GM21367 (cell line): ENCODE measurements around the gene ARIH2.
"Not testable (repeated sequence)": the region's sequence is repeated elsewhere in the genome, so short reads cannot be mapped to it uniquely, and the experiment has no call there.

Source experiments
- ATAC-seq: cut with Tn5 transposase; IDR thresholded peaks from one replicate; pipeline ENCODE4 v1.9.1; 2021; ENCODE audit not compliant: unreplicated experiment

ARIH2 gene

DNA sequence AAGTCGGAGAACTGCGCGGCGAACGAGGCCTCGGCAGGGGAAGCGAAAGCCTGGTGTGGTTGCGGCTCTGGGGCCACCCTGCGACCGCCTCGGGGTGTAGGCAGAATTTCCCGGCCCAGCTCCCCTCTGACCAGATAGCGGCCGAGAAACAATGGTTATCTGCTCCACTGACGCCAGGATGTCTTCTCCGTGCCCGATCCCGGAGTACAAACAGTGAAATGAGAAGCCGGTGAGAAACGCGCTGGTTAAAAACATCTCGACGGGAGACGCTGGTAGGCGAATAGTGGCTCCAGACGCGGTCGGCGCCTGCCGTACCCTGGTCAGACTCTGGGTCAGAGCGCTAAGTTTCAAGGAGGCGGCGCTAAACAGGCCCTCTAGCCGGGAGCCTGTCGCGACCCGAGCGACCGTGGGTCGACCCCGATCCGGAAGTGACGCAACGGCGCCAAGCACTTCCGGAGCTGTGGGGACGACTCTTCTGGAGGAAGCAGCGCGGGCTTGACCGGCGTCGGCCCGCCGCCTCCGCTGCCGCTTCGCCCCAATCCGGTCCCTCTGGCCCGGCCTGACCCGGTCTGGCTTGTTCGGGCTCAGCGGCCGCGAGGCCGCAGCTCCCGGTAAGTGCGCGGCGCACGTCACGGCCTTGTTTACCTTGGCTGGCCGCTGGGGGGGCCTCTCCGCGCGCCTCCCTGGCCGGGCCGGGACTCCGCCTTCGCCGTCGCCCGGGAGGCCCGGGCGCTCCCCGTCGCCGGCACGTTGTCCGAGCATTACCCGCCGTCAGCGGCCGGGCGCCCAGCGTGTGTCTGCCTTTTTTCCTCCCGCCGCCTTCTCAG, at the start of gene ARIH2:
ARIH2 (plus strand) TSS at position 455 of the 827 bp plus-strand sequence. CDS start 8,717 bp downstream, outside the sequence.
- peak; percentile 71 for ATAC-seq

DNA sequence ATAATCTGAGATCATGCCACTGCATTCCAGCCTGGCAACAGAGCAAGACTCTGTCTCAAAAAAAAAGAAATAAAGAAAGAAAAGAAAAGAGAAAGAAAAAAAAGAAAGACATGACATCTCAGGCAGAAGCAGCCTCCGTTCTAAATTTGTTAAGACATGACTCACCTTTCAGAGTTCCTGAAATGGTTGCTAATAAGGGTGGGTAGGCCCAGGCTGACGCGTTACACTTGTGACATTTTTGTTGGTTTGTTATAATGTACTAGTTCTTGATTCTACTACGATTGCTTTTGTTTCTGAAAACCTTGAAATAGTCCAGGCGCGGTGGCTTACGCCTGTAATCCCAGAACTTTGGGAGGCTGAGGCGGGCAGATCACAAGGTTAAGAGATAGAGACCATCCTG, 41.0 kb upstream of the ARIH2 start:
- ATAC-seq = no peak

DNA sequence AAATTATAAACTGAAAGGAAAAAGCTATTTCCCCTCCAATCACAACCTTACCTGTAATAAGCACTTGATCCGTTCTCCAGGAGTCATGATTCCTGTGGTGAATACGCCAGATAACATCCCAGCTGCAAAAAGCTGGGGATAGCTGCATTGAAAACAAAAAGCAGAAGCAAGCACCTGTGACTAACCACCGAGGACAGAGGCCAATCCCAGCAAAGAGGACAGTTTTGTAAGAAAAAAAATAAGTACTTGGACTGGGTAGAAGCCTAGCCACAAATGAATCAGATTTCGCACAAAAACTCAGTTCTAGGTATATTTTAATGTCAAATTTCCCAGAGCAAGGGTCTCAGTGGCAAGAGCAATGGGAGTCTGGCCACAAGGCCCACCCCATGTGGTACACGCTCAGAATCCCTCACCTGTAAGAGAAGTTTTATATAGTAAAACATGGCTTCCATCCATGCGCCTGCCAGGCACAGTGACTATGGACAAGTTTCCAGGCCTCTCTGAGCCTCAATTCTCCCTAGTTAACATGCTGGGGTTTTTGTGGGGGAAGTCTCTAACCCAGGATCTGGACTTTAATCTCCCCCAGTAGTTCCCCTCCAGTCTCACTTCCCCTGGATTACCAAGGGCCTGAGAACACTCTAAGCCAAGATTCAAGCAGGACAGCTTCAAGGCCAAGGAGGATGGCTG, 39.2 kb upstream of the ARIH2 start:
- no peak for ATAC-seq

DNA sequence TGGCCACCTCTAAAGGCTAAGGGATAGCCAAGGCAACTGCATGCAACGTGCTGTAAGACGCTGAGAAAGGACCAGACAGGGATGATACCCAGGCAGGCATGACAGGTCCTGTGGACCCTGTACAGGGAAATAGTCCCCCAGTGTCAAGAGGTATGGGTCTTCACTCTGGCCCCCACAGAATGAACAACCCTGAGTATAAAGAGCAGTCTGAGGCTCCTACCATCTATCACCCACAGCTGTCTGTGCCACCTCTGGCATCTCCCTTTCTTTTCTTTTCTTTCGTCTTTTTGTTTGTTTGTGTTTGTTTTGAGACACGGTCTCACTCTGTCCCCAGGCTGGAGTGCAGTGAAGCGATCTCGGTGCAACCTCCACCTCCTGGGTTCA, 38.7 kb upstream of the ARIH2 start:
- ATAC-seq = no peak

DNA sequence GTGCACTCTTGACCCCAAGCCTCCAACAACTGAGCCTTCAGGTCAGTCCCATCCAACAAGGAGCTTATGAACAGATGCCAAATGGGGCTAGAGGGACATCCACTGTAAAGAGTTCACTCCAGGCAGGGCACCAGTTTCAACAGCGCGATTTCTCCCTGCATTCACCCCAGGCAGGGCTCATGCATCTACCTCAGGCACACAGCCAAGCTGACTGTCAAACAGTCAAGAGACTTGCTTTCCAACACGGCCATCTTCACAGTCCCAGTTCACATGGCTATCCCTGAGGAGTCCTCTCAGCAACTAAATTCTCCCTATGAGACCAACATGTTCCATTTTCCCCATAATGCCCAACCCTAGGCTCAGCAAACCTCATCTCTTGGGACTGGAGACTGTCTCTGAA, 37.6 kb upstream of the ARIH2 start:
- no peak for ATAC-seq

DNA sequence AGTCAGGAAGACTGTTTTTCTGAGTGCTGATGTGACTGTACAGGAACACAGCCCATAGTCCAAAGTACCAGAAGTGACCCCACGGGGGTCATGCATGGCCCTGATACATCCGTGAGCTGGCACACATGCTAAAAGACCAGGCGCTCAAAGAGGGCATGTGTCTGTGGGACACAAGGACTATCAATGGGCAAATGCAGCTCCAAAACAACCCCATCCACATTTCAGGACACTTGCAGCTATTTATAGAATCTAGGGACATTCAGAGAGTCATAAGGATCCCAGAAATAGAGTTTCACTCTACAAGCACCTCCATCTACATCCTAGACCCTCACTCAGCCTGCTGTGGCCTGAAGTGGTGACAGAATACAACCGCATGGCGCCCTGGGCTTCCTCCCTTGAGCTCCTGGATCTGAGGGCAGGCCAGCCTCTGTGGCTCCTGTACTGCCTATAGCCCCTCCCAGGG, 37.0 kb upstream of the ARIH2 start:
- no peak for ATAC-seq

DNA sequence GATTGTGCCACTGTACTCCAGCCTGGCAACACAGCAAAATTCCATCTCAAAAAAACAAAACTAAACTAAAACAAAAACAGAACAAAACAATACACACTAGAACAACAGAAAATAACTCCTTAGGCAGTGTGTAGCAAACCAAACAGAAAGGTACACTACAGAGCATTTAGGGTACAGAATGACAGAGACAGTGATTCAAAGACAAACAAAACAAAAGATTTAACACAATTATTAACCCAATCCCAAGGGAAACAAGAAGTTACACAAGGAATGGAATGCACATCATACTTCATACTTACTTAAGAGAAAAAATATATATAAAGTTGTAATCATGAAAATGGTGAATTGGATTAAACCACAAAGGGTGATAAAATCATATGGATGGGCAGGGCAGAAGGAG, 32.9 kb upstream of the ARIH2 start:
- no peak for ATAC-seq

DNA sequence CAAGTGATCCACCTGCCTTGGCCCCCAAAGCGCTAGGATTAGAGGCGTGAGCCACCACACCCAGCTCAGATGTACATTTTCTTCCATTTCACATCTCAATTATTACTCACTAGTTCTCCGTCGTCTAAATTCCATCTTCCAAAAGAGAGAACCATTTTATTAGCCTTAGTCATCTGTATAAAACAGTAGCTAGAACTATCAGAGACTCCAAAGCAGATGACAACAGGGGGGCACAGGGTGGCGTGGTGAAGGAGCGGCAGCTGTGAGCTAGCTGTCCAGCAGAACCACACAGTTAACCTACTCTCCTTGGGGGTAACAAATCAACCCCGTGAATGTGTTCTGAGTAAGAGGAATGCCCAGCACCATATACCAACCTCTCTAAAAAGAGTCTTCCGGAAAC, 27.0 kb upstream of the ARIH2 start:
- ATAC-seq = no peak

DNA sequence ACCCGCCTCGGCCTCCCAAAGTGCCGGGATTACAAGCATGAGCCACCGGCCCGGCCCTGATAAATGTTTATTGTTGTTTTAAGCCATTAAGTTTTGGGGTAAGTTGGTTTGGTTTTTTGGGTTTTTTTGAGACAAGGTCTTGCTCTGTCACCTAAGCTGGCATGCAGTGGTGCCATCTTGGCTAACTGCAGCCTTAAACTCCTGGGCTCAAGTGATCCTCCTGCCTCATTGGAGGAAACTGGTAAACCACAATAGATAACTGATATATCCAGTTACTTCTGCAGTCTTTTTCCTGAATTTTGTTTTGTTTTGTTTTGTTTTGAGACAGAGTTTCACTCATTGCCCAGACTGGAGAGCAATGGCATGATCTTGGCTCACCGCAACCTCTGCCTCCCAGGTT, 24.1 kb upstream of the ARIH2 start:
- no peak for ATAC-seq

DNA sequence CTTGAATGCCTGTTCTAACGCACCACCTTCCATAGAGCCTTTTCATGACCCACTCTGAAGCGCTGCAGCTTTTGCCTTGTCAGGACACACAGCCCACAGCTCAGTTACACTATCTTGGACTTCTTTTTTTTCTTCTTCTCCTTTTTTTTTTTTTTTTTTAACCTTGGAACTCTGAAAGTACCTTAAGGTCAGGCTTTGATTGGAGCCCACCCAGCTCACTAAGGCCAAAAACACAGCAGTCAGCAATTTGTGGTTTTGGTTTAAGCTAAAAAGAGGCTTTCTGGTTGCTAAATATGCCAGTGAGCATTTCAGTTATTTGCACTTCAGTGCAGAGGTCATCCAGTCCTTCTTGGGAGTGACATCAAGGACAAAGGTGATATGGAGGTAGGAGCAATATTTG, 21.7 kb upstream of the ARIH2 start:
- ATAC-seq = no peak

DNA sequence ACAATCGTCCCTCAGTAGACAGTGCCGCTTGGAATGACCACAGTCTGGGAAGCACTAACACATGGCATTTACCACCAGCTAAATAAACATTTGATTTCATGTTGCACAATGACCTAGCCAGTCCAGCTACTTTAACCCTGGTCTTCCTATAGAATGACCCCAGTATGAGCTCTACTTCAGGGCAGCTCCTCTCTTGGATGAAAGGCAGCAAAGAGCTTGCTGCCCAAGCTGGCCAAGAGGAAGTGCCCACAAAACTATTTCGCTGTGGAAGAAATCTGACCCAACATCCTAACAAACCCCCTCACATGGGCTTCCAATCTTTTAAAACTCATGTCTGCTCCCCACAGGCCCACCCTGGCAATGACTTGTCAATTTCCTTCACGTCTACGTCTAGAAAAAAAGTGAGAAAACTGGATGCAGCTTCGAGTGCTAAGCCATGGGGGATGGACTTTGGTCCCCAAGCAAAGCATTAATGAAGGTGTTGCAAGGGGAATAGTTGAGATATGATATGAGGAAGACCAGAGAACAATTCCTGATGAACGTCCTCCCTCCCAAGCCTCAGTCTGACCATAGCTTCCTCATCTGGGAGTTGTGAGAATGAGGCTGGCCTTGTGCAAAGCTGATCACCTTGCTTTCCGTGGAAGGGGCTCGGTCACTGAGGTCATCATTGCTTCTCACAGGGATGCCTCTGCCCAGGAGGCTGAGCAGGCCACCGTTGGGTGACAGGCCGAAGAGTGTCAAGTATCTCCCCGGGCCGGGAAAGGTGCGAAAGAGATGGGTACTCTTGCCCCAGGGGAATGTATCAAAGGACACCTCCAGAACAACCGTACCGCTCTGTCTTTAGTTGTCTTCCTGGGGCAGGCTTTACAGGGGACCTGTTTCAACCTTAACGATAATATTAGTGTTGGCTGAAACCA, 20.9 kb upstream of the ARIH2 start:
- no peak for ATAC-seq

DNA sequence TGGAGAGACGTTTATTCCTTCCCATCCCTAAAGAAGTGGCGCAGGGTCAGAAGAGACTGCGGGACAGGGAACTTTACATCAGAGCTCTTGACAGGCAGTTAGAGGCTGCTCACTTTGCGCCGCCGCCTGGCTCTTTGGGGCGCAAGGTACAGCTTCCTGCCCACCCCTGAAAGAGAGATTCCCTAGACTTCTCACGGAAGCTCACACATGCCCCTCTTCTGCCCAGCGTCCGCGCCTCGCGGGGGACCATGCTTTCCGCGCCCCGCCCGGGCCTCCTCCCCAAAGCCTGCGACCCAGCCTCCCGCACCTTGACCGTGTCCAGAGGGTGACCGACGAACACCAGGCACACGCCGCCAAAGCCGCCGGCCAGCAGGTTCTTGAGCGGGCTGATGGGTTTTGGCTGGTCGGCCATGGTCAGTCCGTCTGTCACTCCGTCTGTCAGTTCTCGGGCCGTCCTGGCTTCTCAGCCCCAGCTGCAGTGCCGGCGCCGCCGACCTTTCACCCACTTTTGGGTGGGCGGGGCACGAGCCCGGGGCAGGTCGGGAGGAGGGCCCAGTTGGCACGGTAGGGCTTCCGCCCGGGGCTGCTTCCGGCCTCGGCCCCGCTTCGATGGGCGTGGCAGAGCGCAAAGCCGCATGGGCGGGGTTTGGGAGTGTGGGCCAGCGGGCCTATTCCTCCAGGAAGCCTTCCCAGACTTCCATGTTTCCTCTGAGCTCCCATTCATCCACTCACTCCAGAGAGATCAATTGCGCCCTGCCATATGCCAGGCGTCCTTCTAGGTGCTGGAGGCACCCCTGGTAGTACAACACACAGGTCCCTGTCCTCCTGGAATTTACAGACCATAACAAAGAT, 20.0 kb upstream of the ARIH2 start, which contains the start of gene SLC25A20:
SLC25A20 (minus strand) TSS at position 500 of the 852 bp plus-strand sequence; CDS start at position 412, 88 bp downstream.
- ATAC-seq = peak; percentile 69

DNA sequence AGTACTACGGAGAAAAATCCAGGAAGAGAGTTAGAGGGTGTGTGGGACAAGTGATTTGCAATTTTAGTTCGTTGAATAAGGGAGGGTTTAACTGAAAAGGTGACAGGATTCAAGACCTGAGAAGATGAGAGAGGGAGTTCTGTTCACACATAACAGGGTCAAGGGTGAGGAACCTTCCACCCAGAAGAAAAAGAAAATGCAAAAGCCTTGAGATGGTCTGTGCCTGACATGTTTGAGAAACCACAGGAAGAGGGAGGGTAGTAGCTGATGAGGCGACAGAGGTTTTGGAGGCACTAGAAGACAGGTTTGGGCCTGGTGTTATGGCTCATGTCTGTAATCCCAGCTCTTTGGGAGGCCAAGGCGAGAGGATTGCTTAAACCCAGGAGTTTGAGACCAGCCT, 19.4 kb upstream of the ARIH2 start:
- ATAC-seq = no peak

DNA sequence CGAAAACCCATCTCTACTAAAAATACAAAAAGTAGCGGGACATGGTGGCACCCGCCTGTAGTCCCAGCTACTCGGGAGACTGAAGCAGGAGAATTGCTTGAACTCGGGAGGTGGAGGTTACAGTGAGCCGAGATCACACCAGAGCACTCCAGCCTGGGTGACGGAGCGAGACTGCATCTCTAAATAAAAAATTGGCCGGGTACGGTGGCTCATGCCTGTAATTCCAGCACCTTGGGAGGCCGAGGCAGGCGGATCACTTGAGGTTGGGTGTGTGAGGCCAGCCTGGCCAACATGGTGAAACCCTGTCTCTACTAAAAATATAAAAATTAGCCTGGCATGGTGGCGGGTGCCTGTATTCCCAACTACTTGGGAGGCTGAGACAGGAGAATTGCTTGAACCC, 11.6 kb upstream of the ARIH2 start:
- not testable (repeated sequence) for ATAC-seq

DNA sequence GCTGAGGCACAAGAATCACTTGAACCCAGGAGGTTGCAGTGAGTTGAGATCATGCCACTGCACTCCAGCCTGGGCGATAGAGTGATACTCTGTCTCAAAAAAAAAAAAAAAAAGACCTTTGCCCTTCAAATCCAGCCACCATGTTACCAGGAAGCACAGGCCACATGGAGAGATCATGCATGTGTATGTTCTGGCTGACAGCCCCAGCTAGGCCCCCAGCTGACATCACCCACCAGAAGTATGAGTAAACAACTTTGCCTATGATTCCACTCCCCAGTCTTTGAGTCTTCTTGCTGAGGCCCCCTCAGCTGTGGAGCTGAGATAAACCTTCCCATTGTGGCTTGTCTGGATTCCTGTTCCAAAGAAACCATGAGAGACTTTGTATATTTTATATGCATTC, 3.3 kb upstream of the ARIH2 start:
- no peak for ATAC-seq

DNA sequence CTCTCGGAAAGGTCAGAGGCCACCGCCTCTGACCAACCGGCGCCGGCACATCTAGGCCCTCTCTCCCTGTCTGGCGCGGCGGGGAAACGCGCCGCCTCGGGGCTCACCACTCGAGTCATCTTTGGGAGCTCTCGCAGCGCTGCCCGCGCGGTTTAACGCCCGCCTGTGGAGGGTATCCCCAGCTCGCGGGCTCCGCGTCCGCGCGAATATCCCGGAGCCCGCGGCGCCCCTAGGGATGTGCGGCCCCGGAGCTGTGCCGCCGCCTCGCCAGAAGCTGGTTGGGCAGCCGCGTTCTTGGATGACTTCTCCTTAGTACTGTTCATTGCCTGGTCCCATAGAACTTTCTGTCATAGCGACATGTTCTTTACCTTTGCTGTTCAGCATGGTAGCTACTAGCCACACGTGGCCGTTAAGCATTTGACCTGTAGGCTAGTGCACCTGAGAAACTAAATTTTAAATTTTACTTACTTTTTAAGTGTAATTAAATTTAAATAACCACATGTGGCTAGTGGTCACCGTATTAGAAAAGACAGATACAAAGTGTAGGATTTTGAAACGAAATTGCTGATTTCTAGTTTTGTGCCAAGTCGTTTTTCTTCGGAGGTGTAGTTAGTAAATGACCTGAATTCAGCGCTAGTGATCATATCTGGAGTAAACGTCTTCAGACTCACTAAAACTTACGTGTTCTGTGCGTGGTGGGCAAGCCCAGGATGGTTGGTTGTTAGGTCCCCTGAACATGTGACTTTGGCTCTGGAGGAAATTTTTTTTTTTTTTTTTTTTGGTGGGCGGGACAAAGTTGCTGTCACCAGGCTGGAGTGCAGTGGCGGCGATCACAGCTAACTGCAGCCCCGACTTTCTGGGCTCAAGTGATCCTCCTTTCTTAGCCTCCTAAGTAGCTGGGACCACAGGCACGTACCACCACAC, 835 bp downstream of the ARIH2 start:
- ATAC-seq = no peak

DNA sequence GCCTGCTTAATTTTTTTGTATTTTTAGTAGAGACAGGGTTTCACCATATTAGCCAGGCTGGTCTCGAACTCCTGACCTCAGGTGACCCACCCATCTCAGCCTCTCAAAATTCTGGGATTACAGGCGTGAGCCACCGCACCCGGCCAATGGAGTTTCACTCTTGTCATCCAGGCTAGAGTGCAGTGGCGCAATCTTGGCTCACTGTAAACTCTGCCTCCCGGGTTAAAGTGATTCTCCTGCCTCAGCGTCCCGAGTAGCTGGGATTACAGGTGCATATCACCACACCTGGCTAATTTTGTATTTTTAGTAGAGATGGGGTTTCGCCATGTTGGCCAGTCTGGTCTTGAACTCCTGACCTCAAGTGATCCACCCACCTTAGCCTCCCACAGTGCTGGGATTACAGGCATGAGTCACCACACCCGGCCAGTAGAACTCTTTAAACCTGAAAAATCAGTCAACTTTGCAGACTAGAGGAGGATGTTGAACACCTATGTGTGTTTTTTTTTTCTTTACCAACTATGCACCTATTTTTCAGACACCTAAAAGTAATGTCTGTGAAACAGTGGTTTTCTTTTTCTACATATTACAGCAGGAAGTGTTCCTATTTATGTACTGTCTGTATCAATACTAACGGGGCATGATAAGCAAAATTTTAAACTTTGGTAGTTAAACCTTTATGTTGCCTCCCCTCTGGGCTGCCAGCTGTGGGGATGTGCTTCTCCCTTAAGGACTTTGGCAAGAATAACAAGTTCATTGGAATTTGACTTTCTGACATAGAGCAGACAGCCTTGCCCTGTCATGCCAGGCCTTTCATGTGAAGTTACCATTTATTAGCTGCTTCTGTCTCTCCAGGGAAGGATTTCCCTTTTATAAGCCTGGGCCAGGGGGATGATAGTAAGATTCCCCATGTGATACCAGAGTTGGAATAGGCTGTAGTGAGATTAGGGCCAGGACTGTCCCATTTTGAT, 8.1 kb downstream of the ARIH2 start:
- no peak for ATAC-seq

DNA sequence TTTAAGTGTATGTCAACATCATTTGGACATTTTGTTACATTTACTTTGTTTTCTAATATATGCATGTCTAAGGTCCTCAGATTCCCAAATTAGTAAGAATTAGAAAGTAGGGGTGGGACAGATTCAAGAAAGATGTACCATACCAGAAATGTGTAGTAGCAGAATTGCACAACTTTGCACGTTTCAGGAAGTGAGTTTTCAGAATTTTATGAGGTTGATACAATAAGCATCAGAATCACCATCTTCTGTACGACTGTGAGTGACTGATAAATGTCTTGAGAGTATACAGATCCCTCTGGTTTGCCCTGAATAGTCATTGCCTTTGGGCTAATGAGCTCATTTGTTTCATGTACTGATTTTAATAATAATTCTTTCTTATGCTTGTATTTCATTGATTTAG, 9.3 kb downstream of the ARIH2 start:
- ATAC-seq = no peak
